HepG2 (cell line): ENCODE results near the gene ALPK3. TPM values are rescaled to one million over a fixed set of nuclear protein-coding genes. Genes with fewer than 3 reads are reported as not detected.
A peak's percentile ranks its signal among the peaks of the same experiment; 100 is the strongest.

Source experiments
- DR1 ChIP-seq: sonication (generic); formaldehyde crosslinking; IDR thresholded peaks from 2 replicates; pipeline ENCODE4 v1.8.0; 2021; ENCODE audit warnings: mild to moderate bottlenecking, missing genetic modification reagents, inconsistent platforms
- HDAC2 ChIP-seq: sonication (generic); formaldehyde crosslinking; IDR thresholded peaks from 2 replicates; pipeline ENCODE4 v1.4.0; 2020; ENCODE audit warnings: missing genetic modification reagents
- KAT7 ChIP-seq: IDR thresholded peaks from 2 replicates; pipeline ENCODE4 v1.6.1; 2018; ENCODE audit warnings: borderline replicate concordance, missing compliant biosample characterization
- NBN ChIP-seq: fragments of 450-650 bp; conservative IDR thresholded peaks from 2 replicates; pipeline ENCODE4 v1.6.1; 2017
- REXO4 ChIP-seq: sonication (generic); formaldehyde crosslinking; IDR thresholded peaks from 2 replicates; pipeline ENCODE4 v1.8.0; 2022; ENCODE audit warnings: missing genetic modification reagents, mild to moderate bottlenecking, borderline replicate concordance
- SAP130 ChIP-seq: IDR thresholded peaks from 2 replicates; pipeline ENCODE4 v1.6.1; 2016; ENCODE audit warnings: low read depth
- SIN3A ChIP-seq: IDR thresholded peaks from 2 replicates; pipeline ENCODE4 v1.6.1; 2011; ENCODE audit warnings: low read depth, mild to moderate bottlenecking, control low read depth, low read length, borderline replicate concordance
- SIX1 ChIP-seq: sonication (generic); formaldehyde crosslinking; IDR thresholded peaks from 2 replicates; pipeline ENCODE4 v1.4.0; 2020; ENCODE audit warnings: missing genetic modification reagents, borderline replicate concordance
- YEATS4 ChIP-seq: sonication (generic); formaldehyde crosslinking; IDR thresholded peaks from 2 replicates; pipeline ENCODE4 v1.4.0; 2020; ENCODE audit warnings: missing genetic modification reagents, borderline replicate concordance
- ZFP1 ChIP-seq: IDR thresholded peaks from 2 replicates; pipeline ENCODE4 v1.6.1; 2016
- ZFP82 ChIP-seq: sonication (generic); formaldehyde crosslinking; IDR thresholded peaks from 2 replicates; pipeline ENCODE4 v1.5.1; 2020; ENCODE audit warnings: mild to moderate bottlenecking, missing genetic modification reagents, borderline replicate concordance
- ZNF17 ChIP-seq: sonication (generic); formaldehyde crosslinking; IDR thresholded peaks from 2 replicates; pipeline ENCODE4 v1.5.0; 2020; ENCODE audit warnings: mild to moderate bottlenecking, missing genetic modification reagents
- ZNF30 ChIP-seq: sonication (generic); formaldehyde crosslinking; IDR thresholded peaks from 2 replicates; pipeline ENCODE4 v1.5.0; 2020; ENCODE audit warnings: mild to moderate bottlenecking, missing genetic modification reagents
- ZNF432 ChIP-seq: sonication (generic); formaldehyde crosslinking; IDR thresholded peaks from 2 replicates; pipeline ENCODE4 v1.5.0; 2020; ENCODE audit warnings: missing genetic modification reagents, mild to moderate bottlenecking, borderline replicate concordance
- ZNF510 ChIP-seq: sonication (generic); formaldehyde crosslinking; IDR thresholded peaks from 2 replicates; pipeline ENCODE4 v1.4.0; 2020; ENCODE audit warnings: low read depth, mild to moderate bottlenecking, missing genetic modification reagents
- polyA plus RNA-seq, 8 experiments: library from polyadenylated mRNA; depleted of rRNA in 3 of 8; stranded (reverse) in 7 of 8; unstranded in 1 of 8; fragments of >200 nt; fragmentation: Illumina TruSeq in 4 of 8; extraction: Trizol in 4 of 8; gene quantifications; 2 replicates each; pipeline versions ENCODE4 v1.2.1 to v1.2.3, GENCODE V29; 2011 to 2016; ENCODE audit warnings: low read depth in 4 of 8, missing spikeins in 1 of 8, mixed read lengths in 1 of 8; ENCODE audit not compliant: insufficient read depth in 1 of 8
- total RNA-seq, 5 experiments: library from RNA; depleted of rRNA; stranded (reverse); fragments of >200 nt; fragmentation: Illumina TruSeq; extraction: Trizol; gene quantifications; 2 replicates each; pipeline ENCODE4 v1.2.3, GENCODE V29; 2016; ENCODE audit warnings: low read depth in 1 of 5
- TF ChIP-seq, protein P1 (sequence below): sonication (generic); formaldehyde crosslinking; IDR thresholded peaks from 2 replicates; pipeline ENCODE4 v1.4.0; 2020; ENCODE audit warnings: missing genetic modification reagents, borderline replicate concordance
- TF ChIP-seq, protein P2 (sequence below): sonication (generic); formaldehyde crosslinking; IDR thresholded peaks from 2 replicates; pipeline ENCODE4 v1.4.0; 2020; ENCODE audit warnings: missing genetic modification reagents
- TF ChIP-seq, protein P3 (sequence below): sonication (generic); formaldehyde crosslinking; IDR thresholded peaks from 2 replicates; pipeline ENCODE4 v1.4.0; 2020; ENCODE audit warnings: missing genetic modification reagents
- TF ChIP-seq, protein P4 (sequence below): sonication (generic); formaldehyde crosslinking; IDR thresholded peaks from 2 replicates; pipeline ENCODE4 v1.4.0; 2020; ENCODE audit warnings: missing genetic modification reagents, borderline replicate concordance

The ALPK3 gene
- total and polyA plus RNA-seq, 2 of the 13 experiments (the other 11 are each of a cell fraction or from before 2014, with no cell fraction given) = 0.04 to 0.42 TPM

DNA sequence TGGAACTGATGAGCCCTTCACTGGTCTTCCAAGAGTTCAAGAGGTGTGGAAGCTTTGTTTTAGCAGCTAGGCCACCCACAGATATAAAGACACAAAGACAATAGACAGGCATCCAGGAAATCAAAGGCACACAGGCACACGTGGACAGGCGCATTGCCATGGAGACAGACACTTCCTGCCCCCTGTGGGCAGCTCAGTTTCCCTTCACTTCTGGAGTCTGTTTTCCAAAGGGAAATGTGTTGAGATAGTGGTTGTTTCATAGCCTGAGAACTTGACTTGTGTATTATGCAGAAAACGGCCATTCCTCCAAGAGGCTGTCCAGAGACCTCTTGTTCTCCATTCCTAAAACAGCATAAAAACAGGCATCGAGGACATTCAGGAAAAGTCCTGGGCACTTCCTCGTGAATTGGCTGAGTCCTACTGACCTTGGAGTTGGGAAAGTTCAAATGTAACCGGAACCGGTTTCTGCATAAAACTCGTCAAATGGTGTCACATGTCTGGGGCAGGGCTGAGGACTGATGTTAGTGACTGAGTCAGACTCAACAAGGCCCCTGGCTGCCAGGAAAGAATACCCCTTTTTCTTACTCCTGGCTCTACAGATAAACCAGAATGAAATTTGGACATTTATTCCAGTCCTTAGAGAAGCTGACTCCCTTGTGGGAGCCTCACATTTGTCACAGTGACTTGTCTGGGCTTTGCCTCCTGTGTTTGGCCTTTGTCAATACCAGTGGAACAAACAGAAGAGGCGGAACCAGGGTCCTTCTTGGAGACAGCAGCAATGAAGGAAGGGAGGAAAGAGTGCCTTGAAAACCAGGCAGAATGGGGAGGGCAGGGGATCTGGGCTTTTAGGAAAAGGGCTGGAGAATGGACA is 1.3 kb downstream of the ALPK3 start (continued):
- TF ChIP-seq, protein P1, sequence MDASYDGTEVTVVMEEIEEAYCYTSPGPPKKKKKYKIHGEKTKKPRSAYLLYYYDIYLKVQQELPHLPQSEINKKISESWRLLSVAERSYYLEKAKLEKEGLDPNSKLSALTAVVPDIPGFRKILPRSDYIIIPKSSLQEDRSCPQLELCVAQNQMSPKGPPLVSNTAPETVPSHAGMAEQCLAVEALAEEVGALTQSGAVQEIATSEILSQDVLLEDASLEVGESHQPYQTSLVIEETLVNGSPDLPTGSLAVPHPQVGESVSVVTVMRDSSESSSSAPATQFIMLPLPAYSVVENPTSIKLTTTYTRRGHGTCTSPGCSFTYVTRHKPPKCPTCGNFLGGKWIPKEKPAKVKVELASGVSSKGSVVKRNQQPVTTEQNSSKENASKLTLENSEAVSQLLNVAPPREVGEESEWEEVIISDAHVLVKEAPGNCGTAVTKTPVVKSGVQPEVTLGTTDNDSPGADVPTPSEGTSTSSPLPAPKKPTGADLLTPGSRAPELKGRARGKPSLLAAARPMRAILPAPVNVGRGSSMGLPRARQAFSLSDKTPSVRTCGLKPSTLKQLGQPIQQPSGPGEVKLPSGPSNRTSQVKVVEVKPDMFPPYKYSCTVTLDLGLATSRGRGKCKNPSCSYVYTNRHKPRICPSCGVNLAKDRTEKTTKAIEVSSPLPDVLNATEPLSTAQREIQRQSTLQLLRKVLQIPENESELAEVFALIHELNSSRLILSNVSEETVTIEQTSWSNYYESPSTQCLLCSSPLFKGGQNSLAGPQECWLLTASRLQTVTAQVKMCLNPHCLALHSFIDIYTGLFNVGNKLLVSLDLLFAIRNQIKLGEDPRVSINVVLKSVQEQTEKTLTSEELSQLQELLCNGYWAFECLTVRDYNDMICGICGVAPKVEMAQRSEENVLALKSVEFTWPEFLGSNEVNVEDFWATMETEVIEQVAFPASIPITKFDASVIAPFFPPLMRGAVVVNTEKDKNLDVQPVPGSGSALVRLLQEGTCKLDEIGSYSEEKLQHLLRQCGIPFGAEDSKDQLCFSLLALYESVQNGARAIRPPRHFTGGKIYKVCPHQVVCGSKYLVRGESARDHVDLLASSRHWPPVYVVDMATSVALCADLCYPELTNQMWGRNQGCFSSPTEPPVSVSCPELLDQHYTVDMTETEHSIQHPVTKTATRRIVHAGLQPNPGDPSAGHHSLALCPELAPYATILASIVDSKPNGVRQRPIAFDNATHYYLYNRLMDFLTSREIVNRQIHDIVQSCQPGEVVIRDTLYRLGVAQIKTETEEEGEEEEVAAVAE = peak; percentile 43; the same call in 1 of the 2 replicates
- TF ChIP-seq ZNF432 (CRISPR knock-in tag) (no peak), SIX1 (peak; percentile 56; the same call in 1 of the 2 replicates), ZNF30 (CRISPR knock-in tag) (no peak), KAT7 (CRISPR knock-in tag) (no peak), SAP130 (peak; percentile 76), REXO4 (CRISPR knock-in tag) (no peak), NBN (no peak), ZNF17 (CRISPR knock-in tag) (no peak), HDAC2 (no peak), YEATS4 (CRISPR knock-in tag) (0 out of 2 replicates have a peak, but pooled peaks have one; percentile 53), SIN3A (no peak), DR1 (no peak), ZFP82 (CRISPR knock-in tag) (no peak), ZFP1 (CRISPR knock-in tag) (no peak; the same call in 1 of the 2 replicates), ZNF510 (no peak)
- TF ChIP-seq, protein P2, sequence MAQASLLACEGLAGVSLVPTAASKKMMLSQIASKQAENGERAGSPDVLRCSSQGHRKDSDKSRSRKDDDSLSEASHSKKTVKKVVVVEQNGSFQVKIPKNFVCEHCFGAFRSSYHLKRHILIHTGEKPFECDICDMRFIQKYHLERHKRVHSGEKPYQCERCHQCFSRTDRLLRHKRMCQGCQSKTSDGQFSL (CRISPR knock-in tag) = no peak
- TF ChIP-seq, protein P3, sequence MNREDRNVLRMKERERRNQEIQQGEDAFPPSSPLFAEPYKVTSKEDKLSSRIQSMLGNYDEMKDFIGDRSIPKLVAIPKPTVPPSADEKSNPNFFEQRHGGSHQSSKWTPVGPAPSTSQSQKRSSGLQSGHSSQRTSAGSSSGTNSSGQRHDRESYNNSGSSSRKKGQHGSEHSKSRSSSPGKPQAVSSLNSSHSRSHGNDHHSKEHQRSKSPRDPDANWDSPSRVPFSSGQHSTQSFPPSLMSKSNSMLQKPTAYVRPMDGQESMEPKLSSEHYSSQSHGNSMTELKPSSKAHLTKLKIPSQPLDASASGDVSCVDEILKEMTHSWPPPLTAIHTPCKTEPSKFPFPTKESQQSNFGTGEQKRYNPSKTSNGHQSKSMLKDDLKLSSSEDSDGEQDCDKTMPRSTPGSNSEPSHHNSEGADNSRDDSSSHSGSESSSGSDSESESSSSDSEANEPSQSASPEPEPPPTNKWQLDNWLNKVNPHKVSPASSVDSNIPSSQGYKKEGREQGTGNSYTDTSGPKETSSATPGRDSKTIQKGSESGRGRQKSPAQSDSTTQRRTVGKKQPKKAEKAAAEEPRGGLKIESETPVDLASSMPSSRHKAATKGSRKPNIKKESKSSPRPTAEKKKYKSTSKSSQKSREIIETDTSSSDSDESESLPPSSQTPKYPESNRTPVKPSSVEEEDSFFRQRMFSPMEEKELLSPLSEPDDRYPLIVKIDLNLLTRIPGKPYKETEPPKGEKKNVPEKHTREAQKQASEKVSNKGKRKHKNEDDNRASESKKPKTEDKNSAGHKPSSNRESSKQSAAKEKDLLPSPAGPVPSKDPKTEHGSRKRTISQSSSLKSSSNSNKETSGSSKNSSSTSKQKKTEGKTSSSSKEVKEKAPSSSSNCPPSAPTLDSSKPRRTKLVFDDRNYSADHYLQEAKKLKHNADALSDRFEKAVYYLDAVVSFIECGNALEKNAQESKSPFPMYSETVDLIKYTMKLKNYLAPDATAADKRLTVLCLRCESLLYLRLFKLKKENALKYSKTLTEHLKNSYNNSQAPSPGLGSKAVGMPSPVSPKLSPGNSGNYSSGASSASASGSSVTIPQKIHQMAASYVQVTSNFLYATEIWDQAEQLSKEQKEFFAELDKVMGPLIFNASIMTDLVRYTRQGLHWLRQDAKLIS = no peak
- TF ChIP-seq, protein P4, sequence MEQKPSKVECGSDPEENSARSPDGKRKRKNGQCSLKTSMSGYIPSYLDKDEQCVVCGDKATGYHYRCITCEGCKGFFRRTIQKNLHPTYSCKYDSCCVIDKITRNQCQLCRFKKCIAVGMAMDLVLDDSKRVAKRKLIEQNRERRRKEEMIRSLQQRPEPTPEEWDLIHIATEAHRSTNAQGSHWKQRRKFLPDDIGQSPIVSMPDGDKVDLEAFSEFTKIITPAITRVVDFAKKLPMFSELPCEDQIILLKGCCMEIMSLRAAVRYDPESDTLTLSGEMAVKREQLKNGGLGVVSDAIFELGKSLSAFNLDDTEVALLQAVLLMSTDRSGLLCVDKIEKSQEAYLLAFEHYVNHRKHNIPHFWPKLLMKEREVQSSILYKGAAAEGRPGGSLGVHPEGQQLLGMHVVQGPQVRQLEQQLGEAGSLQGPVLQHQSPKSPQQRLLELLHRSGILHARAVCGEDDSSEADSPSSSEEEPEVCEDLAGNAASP (CRISPR knock-in tag) = no peak
